Heart left ventricle (tissue), 16 donors: ENCODE results near the gene HOXD12. TPM values are rescaled to one million over a fixed set of nuclear protein-coding genes. Genes with fewer than 3 reads are reported as not detected.

Experiments
- ATAC-seq, 4 donors: fragments of 200-7000 bp; cut with Tn5 transposase; one replicate each; pipeline ENCODE4 v1.9.1; 2020 to 2022; ENCODE audit warnings: moderate library complexity in 4 of 4, mild to moderate bottlenecking in 3 of 4, moderate number of reproducible peaks in 1 of 4
- DNase-seq, 5 donors: peaks; one replicate each; pipeline ENCODE4 v3.0.0-alpha.2; 2020
- H3K27ac ChIP-seq, 12 donors: fragments of 200-600 bp; sonication (generic) in 4 of 12; one replicate each; pipeline versions ENCODE4 v1.5.0 to v1.8.0; 2016 to 2022; ENCODE audit warnings: mild to moderate bottlenecking in 2 of 12
- H3K27me3 ChIP-seq, 9 donors: fragments of 200-600 bp; sonication (generic) in 2 of 9; one replicate each; pipeline versions ENCODE4 v1.5.1 to v1.8.0; 2016 to 2022; ENCODE audit warnings: mild to moderate bottlenecking in 3 of 9
- H3K36me3 ChIP-seq, 9 donors: fragments of 200-600 bp; sonication (generic) in 2 of 9; one replicate each; pipeline versions ENCODE4 v1.5.0 to v1.8.0; 2018 to 2022; ENCODE audit warnings: mild to moderate bottlenecking in 2 of 9
- H3K4me1 ChIP-seq, 12 donors: fragments of 200-600 bp; sonication (generic) in 4 of 12; one replicate each; pipeline versions ENCODE4 v1.5.0 to v1.8.0; 2016 to 2022; ENCODE audit warnings: mild to moderate bottlenecking in 3 of 12
- H3K4me3 ChIP-seq, 12 donors: fragments of 200-600 bp; sonication (generic) in 4 of 12; one replicate each; pipeline versions ENCODE4 v1.5.0 to v1.8.0; 2017 to 2022; ENCODE audit warnings: mild to moderate bottlenecking in 9 of 12, moderate library complexity in 4 of 12
- H3K9me3 ChIP-seq, 12 donors: fragments of 200-600 bp; sonication (generic) in 4 of 12; one replicate each; pipeline versions ENCODE4 v1.5.0 to v1.8.0; 2016 to 2022; ENCODE audit warnings: mild to moderate bottlenecking in 1 of 12
- CTCF ChIP-seq, 12 donors: fragments of 200-600 bp; sonication (generic) in 4 of 12; IDR thresholded peaks; one replicate each; pipeline versions ENCODE4 v1.5.0 to v1.8.0; 2018 to 2022; ENCODE audit warnings: antibody characterized with exemption in 12 of 12, mild to moderate bottlenecking in 5 of 12
- POLR2A ChIP-seq, 2 donors: fragments of 450-650 bp; IDR thresholded peaks; one replicate each; pipeline ENCODE4 v1.6.1; 2017; ENCODE audit warnings: antibody characterized with exemption in 2 of 2, mild to moderate bottlenecking in 2 of 2, moderate library complexity in 2 of 2
- WGBS, 4 donors: extraction: QIAGEN DNeasy Blood & Tissue Kit in 2 of 4; methylation state at CpG; one replicate each; pipeline versions ENCODE4 v1.1.5 to v1.1.7; 2013 to 2018; 5-methylcytosine and 5-hydroxymethylcytosine counted together
- intact Hi-C, 10 donors: fragments of 100-400 bp; cut with DNase I; formaldehyde crosslinking; loops; one replicate each; pipeline versions ENCODE4 v1.11.1 to v1.14.2; 2022
- polyA plus RNA-seq, 2 donors: library from polyadenylated mRNA; stranded (reverse); fragments of 200-250 nt; gene quantifications; one replicate each; pipeline ENCODE4 v1.2.3, GENCODE V29; 2013
- total RNA-seq, 9 donors: library from RNA; depleted of rRNA in 2 of 9; stranded (reverse); fragments of >200 nt in 2 of 9; fragmentation: NEBNext Ultra II Directional in 3 of 9; extraction: Animal tissue kit (Norgen Biotek cat#: 25700) in 3 of 9; gene quantifications; one replicate each; pipeline versions ENCODE4 v1.1.0 to v1.2.4, GENCODE V29; 2016 to 2023
- donor health status: ischemic (EF 13 %, LVEDD 7.1; RV severe dilation, severe dysfunction).
- donor health status: healthy with polysubstance abuse.
- donor health status: DM: no; HTN: yes; CAD: no.
- donor health status: DM: no; HTN: no; CAD: no.
- donor health status: ischemic (EF 25% LVEDD 6.9; RV normal size, moderate dysfunction).
- donor health status: ischemic (EF 25% LVEDD 5.7; RV mildly dilated, moderate dysfunction).
- donor health status: healthy.
- donor health status: DM: yes; HTN: yes; CAD: no.
- donor health status: ischemic (EF 35%, LVEDD 5.7; RV mildly dilated, moderate dysfunction).
- donor health status: nonischemic (EF 11% LVEDD 7.7; RV severe dilation, severe dysfunction).
- donor health status: DM: yes; HTN: yes; CAD: no.
- donor health status: PGD.
- donor health status: ischemic (EF 29% LVEDD 5.4; RV normal size, mild dysfunction).
- donor health status: nonischemic (EF 23%, LVEDD 6.1; RV moderate dilation, normal function).

HOXD12 gene
- total and polyA plus RNA-seq, 11 donors = not detected

- Histone ChIP-seq H3K4me1 (peaks cover 0 to 7% (median 0%) of the 10 kb centered on the region in 12 donors), H3K27ac (no peak overlapping the region), H3K27me3 (peaks cover 40 to 100% (median 82%) of the 10 kb centered on the region in 9 donors), H3K4me3 (no peak overlapping the region), H3K36me3 (no peaks in the 10 kb centered on the region), H3K9me3 (no peaks in the 10 kb centered on the region)
- TF ChIP-seq POLR2A (IDR thresholded peaks at IDR 0.05) = no peak
- no peak for TF ChIP-seq CTCF (IDR thresholded peaks at IDR 0.05)
- ATAC-seq (no peak), DNase-seq (no peak)
- WGBS, 4 donors = 15 to 44% (median 27%) methylated on average over 32 of the region's 32 CpGs
- intact Hi-C loops = no loop called here
Observed at GRCh38 chr2:176147210-176147799, 47.7 kb downstream of the HOXD12 start.

- DNase-seq = no peak
- no peak for ATAC-seq
- WGBS, 4 donors = 10 to 32% (median 21%) methylated on average over 27 to 31 of the region's 31 CpGs
- H3K4me3 ChIP-seq = no peak overlapping the region
- no peaks in the 10 kb centered on the region for H3K36me3 ChIP-seq
- TF ChIP-seq POLR2A (IDR thresholded peaks at IDR 0.05) = no peak
- no peak for TF ChIP-seq CTCF (IDR thresholded peaks at IDR 0.05)
- H3K27me3 ChIP-seq = peaks cover 47 to 100% (median 89%) of the 10 kb centered on the region in 9 donors
- peaks cover 0 to 12% (median 0%) of the 10 kb centered on the region in 12 donors for H3K4me1 ChIP-seq
- no peaks in the 10 kb centered on the region for H3K9me3 ChIP-seq
- no peak overlapping the region for H3K27ac ChIP-seq
- intact Hi-C loops = no loop called here
Observed at GRCh38 chr2:176147800-176148496, 48.4 kb downstream of the HOXD12 start.

- peaks cover 52 to 100% (median 90%) of the 10 kb centered on the region in 9 donors for H3K27me3 ChIP-seq
- TF ChIP-seq CTCF (IDR thresholded peaks at IDR 0.05) (no peak), POLR2A (IDR thresholded peaks at IDR 0.05) (no peak)
- H3K4me3 ChIP-seq = no peak overlapping the region
- H3K36me3 ChIP-seq = no peaks in the 10 kb centered on the region
- no peak overlapping the region for H3K27ac ChIP-seq
- no peaks in the 10 kb centered on the region for H3K9me3 ChIP-seq
- ATAC-seq (no peak), DNase-seq (no peak)
- peaks cover 0 to 12% (median 0%) of the 10 kb centered on the region in 12 donors for H3K4me1 ChIP-seq
- intact Hi-C loops = no loop called here
- WGBS, 4 donors = 23 to 47% (median 40%) methylated on average over 11 of the region's 11 CpGs
Observed at GRCh38 chr2:176148751-176149421, 49.3 kb downstream of the HOXD12 start.

- no peak overlapping the region for H3K27ac ChIP-seq
- TF ChIP-seq CTCF (IDR thresholded peaks at IDR 0.05) = no peak
- TF ChIP-seq POLR2A (IDR thresholded peaks at IDR 0.05) = no peak
- DNase-seq = no peak
- H3K4me1 ChIP-seq = peaks cover 0 to 12% (median 0%) of the 10 kb centered on the region in 12 donors
- H3K9me3 ChIP-seq = no peaks in the 10 kb centered on the region
- H3K4me3 ChIP-seq = no peak overlapping the region
- no peaks in the 10 kb centered on the region for H3K36me3 ChIP-seq
- intact Hi-C loops = no loop called here
- WGBS, 4 donors = 16 to 50% (median 35%) methylated on average over 22 of the region's 22 CpGs
- H3K27me3 ChIP-seq = peaks cover 57 to 100% (median 93%) of the 10 kb centered on the region in 9 donors
- no peak for ATAC-seq
Observed at GRCh38 chr2:176149481-176149938, 49.9 kb downstream of the HOXD12 start.
